ENCODE data around the gene AKR1B15.

- no peak for TF ChIP-seq EZH2 (IDR thresholded peaks at IDR 0.05)
- TF ChIP-seq CTCF (IDR thresholded peaks at IDR 0.05) = no peak
- no peak for TF ChIP-seq EZH2phosphoT487 (IDR thresholded peaks at IDR 0.05)
These were observed 3.5 kb upstream of the AKR1B15 start for GRCh38 chr7:134545380-134545779.

Measured in neural progenitor cell (in vitro differentiated cells).